Endothelial cell of umbilical vein (primary cell): ENCODE data around the gene IRX3. TPM values are rescaled to one million over a fixed set of nuclear protein-coding genes. Genes with fewer than 3 reads are reported as not detected.

Experiments
- BruUV-seq: library from RNA; stranded (reverse); fragments of 400-500 nt; replicated peaks from 2 replicates; lab custom pipeline; 2021; lab: Mats Ljungman, UMichigan
- CTCF ChIA-PET: fragments of 300-600, 350-600 bp; sonication (Branson Sonifier 250); formaldehyde crosslinking; loops from one replicate; lab custom pipeline; 2021; ENCODE audit warnings: antibody characterized with exemption, inconsistent platforms; lab: Charles Lee
- POLR2A ChIA-PET: fragments of 300-600, 350-600 bp; sonication (Branson Sonifier 250); formaldehyde crosslinking; loops from one replicate; lab custom pipeline; 2021; ENCODE audit warnings: antibody characterized with exemption, inconsistent platforms; lab: Charles Lee
- DNase-seq: peaks from one replicate; pipeline ENCODE4 v3.0.0-alpha.2; 2011; ENCODE audit warnings: low read depth, low spot score
- FAIRE-seq: peaks from 2 replicates; lab custom pipeline; 2011; peaks lifted over from hg19 to GRCh38; lab: Jason Lieb, UNC
- H2AFZ ChIP-seq: 2 replicates; pipeline ENCODE4 v1.6.0; 2012; ENCODE audit warnings: low read depth, low read length, control low read depth, inconsistent platforms
- H3K27ac ChIP-seq: 2 replicates; pipeline ENCODE4 v1.5.1; 2011; ENCODE audit warnings: low read depth, mild to moderate bottlenecking, control low read depth, low read length, moderate library complexity; ENCODE audit not compliant: insufficient read depth
- H3K27me3 ChIP-seq, 2 experiments: 2 replicates each; pipeline versions ENCODE4 v1.6.0 to v1.6.1; 2011; ENCODE audit warnings: low read length in 2 of 2, mixed read lengths in 1 of 2; ENCODE audit not compliant: control insufficient read depth in 2 of 2, insufficient read depth in 2 of 2
- H3K36me3 ChIP-seq, 2 experiments: 2 replicates in 1 of 2; 3 replicates in 1 of 2; pipeline ENCODE4 v1.5.1; 2011; ENCODE audit warnings: low read length in 2 of 2, mild to moderate bottlenecking in 1 of 2, moderate library complexity in 1 of 2; ENCODE audit not compliant: control insufficient read depth in 2 of 2, insufficient read depth in 2 of 2; ENCODE audit errors: extremely low read depth in 1 of 2
- H3K4me1 ChIP-seq: 3 replicates; pipeline ENCODE4 v1.5.1; 2011; ENCODE audit warnings: mild to moderate bottlenecking, low read length; ENCODE audit not compliant: control insufficient read depth, insufficient read depth; ENCODE audit errors: extremely low read depth
- H3K4me2 ChIP-seq: 2 replicates; pipeline ENCODE4 v1.6.1; 2011; ENCODE audit warnings: low read length, control low read depth, mixed read lengths; ENCODE audit not compliant: insufficient read depth
- H3K4me3 ChIP-seq, 3 experiments: fragments of 200-600 bp in 1 of 3; sonication (generic), shearing (Covaris generic) in 1 of 3; replicated peaks in 1 of 3; 2 replicates each; pipeline ENCODE4 v1.5.1; 2011 to 2016; ENCODE audit warnings: control low read depth in 3 of 3, low read length in 3 of 3, mild to moderate bottlenecking in 2 of 3, inconsistent platforms in 1 of 3, low read depth in 1 of 3, moderate library complexity in 1 of 3; ENCODE audit not compliant: insufficient read depth in 1 of 3
- H3K79me2 ChIP-seq: 2 replicates; pipeline ENCODE4 v1.6.0; 2012; ENCODE audit warnings: low read length, inconsistent platforms; ENCODE audit not compliant: control insufficient read depth, insufficient read depth
- H3K9ac ChIP-seq: replicated peaks from 2 replicates; pipeline ENCODE3; 2011; ENCODE audit warnings: low read length, control low read depth; ENCODE audit not compliant: insufficient read depth; ENCODE audit errors: extremely low read depth
- H3K9me1 ChIP-seq: replicated peaks from 3 replicates; pipeline ENCODE4 v1.6.0; 2011; ENCODE audit warnings: mild to moderate bottlenecking, low read length; ENCODE audit not compliant: control insufficient read depth, insufficient read depth; ENCODE audit errors: extremely low read depth
- H3K9me3 ChIP-seq: replicated peaks from 2 replicates; pipeline ENCODE4 v1.5.1; 2012; ENCODE audit warnings: low read length, inconsistent platforms; ENCODE audit not compliant: control insufficient read depth, insufficient read depth
- H4K20me1 ChIP-seq: replicated peaks from 2 replicates; pipeline ENCODE3; 2011; ENCODE audit warnings: mild to moderate bottlenecking, low read length; ENCODE audit not compliant: control insufficient read depth, insufficient read depth; ENCODE audit errors: extremely low read depth
- CTCF ChIP-seq, 2 donors: IDR thresholded peaks; 1 replicate in 1 of 2; 2 replicates in 1 of 2; pipeline ENCODE4 v1.5.1; 2011; ENCODE audit warnings: low read length in 2 of 2, mild to moderate bottlenecking in 2 of 2, moderate library complexity in 2 of 2, control low read depth in 1 of 2, inconsistent platforms in 1 of 2, low read depth in 1 of 2; ENCODE audit not compliant: insufficient read depth in 1 of 2; ENCODE audit errors: extremely low read depth in 1 of 2
- EZH2 ChIP-seq: IDR thresholded peaks from 2 replicates; pipeline ENCODE4 v1.6.1; 2012; ENCODE audit warnings: borderline replicate concordance, low read depth, mild to moderate bottlenecking, moderate library complexity, low read length, inconsistent platforms; ENCODE audit not compliant: severe bottlenecking
- FOS ChIP-seq: IDR thresholded peaks from 2 replicates; pipeline ENCODE4 v1.6.1; 2011; ENCODE audit warnings: mild to moderate bottlenecking, low read length, moderate library complexity, borderline replicate concordance; ENCODE audit not compliant: insufficient read depth
- GATA2 ChIP-seq: IDR thresholded peaks from 2 replicates; pipeline ENCODE4 v1.7.0; 2011; ENCODE audit warnings: low read depth, mild to moderate bottlenecking, moderate library complexity, mixed read lengths, low read length; ENCODE audit not compliant: insufficient read length, insufficient read depth
- JUN ChIP-seq: IDR thresholded peaks from 2 replicates; pipeline ENCODE4 v1.6.1; 2011; ENCODE audit warnings: borderline replicate concordance, low read depth; ENCODE audit not compliant: insufficient read length, insufficient read depth
- MAX ChIP-seq: IDR thresholded peaks from 2 replicates; pipeline ENCODE4 v1.6.1; 2011; ENCODE audit not compliant: insufficient read depth, insufficient read length
- MYC ChIP-seq: IDR thresholded peaks from one replicate; pipeline ENCODE4 v1.6.1; 2011; ENCODE audit warnings: mild to moderate bottlenecking, low read depth, low read length
- POLR2A ChIP-seq: IDR thresholded peaks from 2 replicates; pipeline ENCODE4 v1.6.1; 2012; ENCODE audit warnings: low read depth, mild to moderate bottlenecking, control low read depth, low read length
- POLR2AphosphoS5 ChIP-seq: IDR thresholded peaks from 2 replicates; pipeline ENCODE4 v1.6.1; 2012; ENCODE audit warnings: low read depth, mild to moderate bottlenecking, control low read depth, low read length, moderate library complexity; ENCODE audit not compliant: insufficient read depth
- dilution Hi-C: fragments of 300-500 bp; cut with MboI; formaldehyde crosslinking; loops from one replicate; pipeline ENCODE4 v1.15.0; 2019; ENCODE audit warnings: low sequenced_read_pairs; ENCODE audit not compliant: extremely low pct_ligation_motif_present
- intact Hi-C: fragments of 100-400 bp; cut with micrococcal nuclease; formaldehyde crosslinking; loops from one replicate; pipeline ENCODE4 v1.10.0; 2022
- polyA plus RNA-seq, 4 experiments: library from polyadenylated mRNA; depleted of rRNA in 3 of 4; stranded (reverse) in 3 of 4; unstranded in 1 of 4; fragments of >200 nt; gene quantifications; 2 replicates each; pipeline versions ENCODE4 v1.2.1 to v1.2.3, GENCODE V29; 2011 to 2012; ENCODE audit warnings: missing spikeins in 1 of 4
- total RNA-seq: library from RNA; stranded (reverse); gene quantifications from 2 replicates; pipeline ENCODE4 v1.2.3, GENCODE V29; 2021

Gene IRX3
- total and polyA plus RNA-seq, 2 donors (not counting 3 experiments of a cell fraction or from before 2014, with no cell fraction given) = not detected

GRCh38 chr16:54241525-54241924 lies 45.1 kb downstream of the IRX3 start:
- CTCF ChIA-PET = no interaction called here
- Histone ChIP-seq H2AFZ (no peak overlapping the region), H3K9ac (no peak overlapping the region), H3K4me1 (no peaks in the 10 kb centered on the region), H3K4me2 (no peak overlapping the region), H3K79me2 (no peaks in the 10 kb centered on the region), H3K9me3 (no peaks in the 10 kb centered on the region), H3K9me1 (no peaks in the 10 kb centered on the region), H3K27me3 (no peaks in the 10 kb centered on the region), H3K36me3 (no peaks in the 10 kb centered on the region), H4K20me1 (no peaks in the 10 kb centered on the region), H3K27ac (no peak overlapping the region), H3K4me3 (no peak overlapping the region)
- POLR2A ChIA-PET = no interaction called here
- BruUV-seq = no TSS peak
- FAIRE-seq (no peak), DNase-seq (no peak)
- intact Hi-C loops = no loop called here
- dilution Hi-C loops = no loop called here
- TF ChIP-seq JUN = no peak
- TF ChIP-seq FOS = no peak
- no peak for TF ChIP-seq EZH2
- TF ChIP-seq POLR2AphosphoS5 = no peak
- no peak for TF ChIP-seq MYC
- TF ChIP-seq GATA2 = no peak

GRCh38 chr16:54240271-54241129 lies 46.1 kb downstream of the IRX3 start:
- no peaks in the 10 kb centered on the region for H3K4me1 ChIP-seq
- BruUV-seq = no TSS peak
- no peak for FAIRE-seq
- no peak overlapping the region for H3K4me2 ChIP-seq
- no peaks in the 10 kb centered on the region for H3K36me3 ChIP-seq
- CTCF ChIA-PET = no interaction called here
- H3K27me3 ChIP-seq = no peaks in the 10 kb centered on the region
- no peaks in the 10 kb centered on the region for H3K79me2 ChIP-seq
- H3K4me3 ChIP-seq = no peak overlapping the region
- no peak overlapping the region for H3K9ac ChIP-seq
- TF ChIP-seq POLR2A (no peak), MYC (no peak), EZH2 (no peak), MAX (no peak), GATA2 (no peak), JUN (no peak), POLR2AphosphoS5 (no peak), FOS (no peak), CTCF (IDR thresholded peaks at IDR 0.05; ENCODE audit: extremely low read depth in 1 of 2, insufficient read depth in 1 of 2, low read depth in 1 of 2, low read length in 2 of 2) (no peak)
- no peaks in the 10 kb centered on the region for H3K9me1 ChIP-seq
- dilution Hi-C loops = no loop called here
- H3K27ac ChIP-seq = no peak overlapping the region
- H3K9me3 ChIP-seq = no peaks in the 10 kb centered on the region
- no peak overlapping the region for H2AFZ ChIP-seq
- DNase-seq = no peak
- intact Hi-C loops = no loop called here
- POLR2A ChIA-PET = no interaction called here
- no peaks in the 10 kb centered on the region for H4K20me1 ChIP-seq
